Osteoblast (primary cell): ENCODE data around the gene CYP2C19. TPM values are rescaled to one million over a fixed set of nuclear protein-coding genes. Genes with fewer than 3 reads are reported as not detected.

Experiments
- DNase-seq: peaks from one replicate; pipeline ENCODE4 v3.0.0; 2011; ENCODE audit warnings: low spot score, mixed read lengths; ENCODE audit not compliant: insufficient read length; ENCODE audit errors: missing footprints
- H2AFZ ChIP-seq: 2 replicates; pipeline ENCODE4 v1.6.0; 2011; ENCODE audit warnings: mild to moderate bottlenecking, low read length
- H3K27ac ChIP-seq: 2 replicates; pipeline ENCODE4 v1.5.1; 2011; ENCODE audit warnings: mild to moderate bottlenecking, low read depth, low read length, moderate library complexity
- H3K27me3 ChIP-seq: 2 replicates; pipeline ENCODE4 v1.6.0; 2012; ENCODE audit warnings: mild to moderate bottlenecking, control low read depth, inconsistent platforms, low read length, moderate library complexity; ENCODE audit not compliant: insufficient read depth
- H3K36me3 ChIP-seq: 2 replicates; pipeline ENCODE4 v1.5.1; 2011; ENCODE audit warnings: mild to moderate bottlenecking, low read length, control low read depth, moderate library complexity; ENCODE audit not compliant: insufficient read depth
- H3K4me1 ChIP-seq: 2 replicates; pipeline ENCODE4 v1.5.1; 2011; ENCODE audit warnings: mild to moderate bottlenecking, low read length, control low read depth, moderate library complexity; ENCODE audit not compliant: insufficient read depth
- H3K4me2 ChIP-seq: 2 replicates; pipeline ENCODE4 v1.6.0; 2011; ENCODE audit warnings: mild to moderate bottlenecking, low read length; ENCODE audit not compliant: insufficient read depth
- H3K4me3 ChIP-seq: fragments of 200-600 bp; sonication (generic); 3 replicates; pipeline ENCODE4 v1.5.1; 2012; ENCODE audit warnings: mild to moderate bottlenecking, low read length, inconsistent platforms; ENCODE audit not compliant: insufficient read depth
- H3K79me2 ChIP-seq: 2 replicates; pipeline ENCODE4 v1.6.0; 2012; ENCODE audit warnings: mild to moderate bottlenecking, low read length, control low read depth, inconsistent platforms; ENCODE audit not compliant: insufficient read depth
- H3K9me3 ChIP-seq: 2 replicates; pipeline ENCODE4 v1.5.1; 2011; ENCODE audit warnings: low read depth, low read length, control low read depth
- H4K20me1 ChIP-seq: 2 replicates; pipeline ENCODE4 v1.6.0; 2012; ENCODE audit warnings: mild to moderate bottlenecking, low read length, control low read depth; ENCODE audit not compliant: insufficient read depth
- total RNA-seq: library from RNA; depleted of rRNA; stranded (reverse); fragments of >200 nt; gene quantifications from 2 replicates; pipeline ENCODE4 v1.2.3, GENCODE V29; 2012
- TF ChIP-seq, protein P1 (sequence below): IDR thresholded peaks from 2 replicates; pipeline ENCODE4 v1.5.1; 2011; ENCODE audit warnings: mild to moderate bottlenecking, low read depth, low read length, moderate library complexity; ENCODE audit errors: extremely low read depth

Gene CYP2C19
- total RNA-seq, 1 donor = not detected

- DNase-seq = no peak
- no peak overlapping the region for H2AFZ ChIP-seq
- no peaks in the 10 kb centered on the region for H3K79me2 ChIP-seq
- no peaks in the 10 kb centered on the region for H3K27me3 ChIP-seq
- no peak overlapping the region for H3K4me3 ChIP-seq
- no peak overlapping the region for H3K27ac ChIP-seq
- no peak overlapping the region for H3K4me2 ChIP-seq
- H3K4me1 ChIP-seq = no peaks in the 10 kb centered on the region
- H4K20me1 ChIP-seq = no peaks in the 10 kb centered on the region
- TF ChIP-seq, protein P1, sequence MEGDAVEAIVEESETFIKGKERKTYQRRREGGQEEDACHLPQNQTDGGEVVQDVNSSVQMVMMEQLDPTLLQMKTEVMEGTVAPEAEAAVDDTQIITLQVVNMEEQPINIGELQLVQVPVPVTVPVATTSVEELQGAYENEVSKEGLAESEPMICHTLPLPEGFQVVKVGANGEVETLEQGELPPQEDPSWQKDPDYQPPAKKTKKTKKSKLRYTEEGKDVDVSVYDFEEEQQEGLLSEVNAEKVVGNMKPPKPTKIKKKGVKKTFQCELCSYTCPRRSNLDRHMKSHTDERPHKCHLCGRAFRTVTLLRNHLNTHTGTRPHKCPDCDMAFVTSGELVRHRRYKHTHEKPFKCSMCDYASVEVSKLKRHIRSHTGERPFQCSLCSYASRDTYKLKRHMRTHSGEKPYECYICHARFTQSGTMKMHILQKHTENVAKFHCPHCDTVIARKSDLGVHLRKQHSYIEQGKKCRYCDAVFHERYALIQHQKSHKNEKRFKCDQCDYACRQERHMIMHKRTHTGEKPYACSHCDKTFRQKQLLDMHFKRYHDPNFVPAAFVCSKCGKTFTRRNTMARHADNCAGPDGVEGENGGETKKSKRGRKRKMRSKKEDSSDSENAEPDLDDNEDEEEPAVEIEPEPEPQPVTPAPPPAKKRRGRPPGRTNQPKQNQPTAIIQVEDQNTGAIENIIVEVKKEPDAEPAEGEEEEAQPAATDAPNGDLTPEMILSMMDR = no peak
- no peaks in the 10 kb centered on the region for H3K36me3 ChIP-seq
- no peaks in the 10 kb centered on the region for H3K9me3 ChIP-seq
These were observed 139.6 kb downstream of the CYP2C19 start for GRCh38 chr10:94902080-94902479.

- no peaks in the 10 kb centered on the region for H3K79me2 ChIP-seq
- H3K36me3 ChIP-seq = no peaks in the 10 kb centered on the region
- no peaks in the 10 kb centered on the region for H4K20me1 ChIP-seq
- H3K27me3 ChIP-seq = no peaks in the 10 kb centered on the region
- H3K4me3 ChIP-seq = no peak overlapping the region
- no peaks in the 10 kb centered on the region for H3K9me3 ChIP-seq
- no peak overlapping the region for H3K27ac ChIP-seq
- H3K4me1 ChIP-seq = no peaks in the 10 kb centered on the region
- DNase-seq = no peak
- H2AFZ ChIP-seq = no peak overlapping the region
- TF ChIP-seq, protein P1 = no peak
- no peak overlapping the region for H3K4me2 ChIP-seq
These were observed 140.1 kb downstream of the CYP2C19 start for GRCh38 chr10:94902570-94902969.

Other genes with a start within 250 kb of the CYP2C19 start
- 5.8 and 9.4 TPM in 2 replicates for gene HELLS, start 216.9 kb upstream of the CYP2C19 start, total RNA-seq
- gene CYP2C18, start 79.0 kb upstream of the CYP2C19 start, total RNA-seq = not detected in 2 replicates
- not detected in 2 replicates for gene CYP2C9, start 176.0 kb downstream of the CYP2C19 start, total RNA-seq